ENCODE results near the gene ZNF235.
"Not testable (repeated sequence)": the region's sequence is repeated elsewhere in the genome, so short reads cannot be mapped to it uniquely, and the experiment has no call there.

Gene ZNF235

DNA sequence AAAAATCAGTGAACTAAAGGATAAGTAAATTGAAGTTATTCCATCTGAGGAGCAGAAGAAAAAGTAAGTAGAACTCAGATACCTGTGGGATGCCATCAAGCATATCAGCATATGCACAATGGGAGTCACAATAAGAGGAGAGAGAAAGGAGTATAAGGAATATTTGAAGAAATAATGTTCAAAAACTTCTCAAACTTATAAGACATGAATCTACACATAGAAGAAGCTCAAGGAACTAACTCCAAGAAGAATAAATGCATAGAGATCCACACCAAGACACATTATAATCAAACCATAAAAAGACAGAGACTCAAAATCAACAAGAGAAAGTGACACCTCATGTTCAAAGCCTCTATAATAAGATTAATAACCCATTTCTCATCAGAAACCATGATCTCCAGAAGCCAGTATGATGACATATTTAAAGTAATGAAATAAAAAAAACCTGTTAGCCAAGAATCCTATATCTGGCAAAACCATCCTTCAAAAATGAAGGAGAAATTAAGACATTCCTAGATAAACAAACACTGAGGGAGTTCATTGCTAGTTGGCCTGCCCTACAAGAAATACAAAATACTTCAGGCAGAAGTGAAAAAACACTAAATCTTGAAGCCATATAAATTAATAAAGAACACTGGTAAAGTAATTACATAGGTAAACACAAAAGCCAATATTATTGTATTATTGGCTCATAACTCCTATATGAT, 49.0 kb downstream of the ZNF235 start:
- DNase-seq, result no peak

- DNase-seq, result no peak
These were observed 50.3 kb downstream of the ZNF235 start for GRCh38 chr19:44254496-44254895.

DNA sequence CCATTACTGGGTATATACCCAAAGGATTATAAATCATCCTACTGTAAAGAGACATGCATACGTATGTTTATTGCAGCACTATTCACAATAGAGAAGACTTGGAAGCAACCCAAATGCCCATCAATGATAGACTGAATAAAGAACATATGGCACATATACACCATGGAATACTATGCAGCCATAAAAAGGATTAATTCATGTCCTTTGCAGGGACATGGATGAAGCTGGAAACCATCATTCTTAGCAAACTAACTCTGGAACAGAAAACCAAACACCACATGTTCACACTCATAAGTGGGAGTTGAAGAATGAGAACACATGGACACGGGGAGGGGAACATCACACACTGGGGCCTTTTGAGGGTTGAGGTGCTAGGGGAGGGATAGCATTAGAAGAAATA, 51.4 kb downstream of the ZNF235 start:
- DNase-seq, result not testable (repeated sequence)

GRCh38 chr19:44252332-44252731, 52.5 kb downstream of the ZNF235 start:
- not testable (repeated sequence) for DNase-seq

DNA sequence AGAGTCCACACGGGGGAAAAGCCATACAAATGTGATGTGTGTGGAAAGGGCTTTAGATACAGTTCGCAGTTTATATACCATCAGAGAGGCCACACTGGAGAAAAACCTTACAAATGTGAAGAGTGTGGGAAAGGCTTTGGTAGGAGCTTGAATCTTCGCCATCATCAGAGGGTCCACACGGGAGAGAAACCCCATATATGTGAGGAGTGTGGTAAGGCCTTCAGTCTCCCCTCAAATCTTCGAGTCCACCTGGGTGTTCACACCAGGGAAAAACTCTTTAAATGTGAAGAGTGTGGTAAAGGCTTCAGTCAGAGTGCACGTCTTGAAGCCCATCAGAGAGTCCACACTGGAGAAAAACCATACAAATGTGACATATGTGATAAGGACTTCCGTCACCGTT, 68.4 kb downstream of the ZNF235 start:
- DNase-seq, result no peak

All from NCI-H345 (cell line).